HG03135 (cell line): ENCODE results near the gene GYS2.
"Not testable (repeated sequence)": the region's sequence is repeated elsewhere in the genome, so short reads cannot be mapped to it uniquely, and the experiment has no call there.

ENCODE experiments used
- ATAC-seq: cut with Tn5 transposase; IDR thresholded peaks from one replicate; pipeline ENCODE4 v1.9.1; 2021; ENCODE audit warnings: mild to moderate bottlenecking, moderate library complexity; ENCODE audit not compliant: unreplicated experiment

Gene GYS2

DNA sequence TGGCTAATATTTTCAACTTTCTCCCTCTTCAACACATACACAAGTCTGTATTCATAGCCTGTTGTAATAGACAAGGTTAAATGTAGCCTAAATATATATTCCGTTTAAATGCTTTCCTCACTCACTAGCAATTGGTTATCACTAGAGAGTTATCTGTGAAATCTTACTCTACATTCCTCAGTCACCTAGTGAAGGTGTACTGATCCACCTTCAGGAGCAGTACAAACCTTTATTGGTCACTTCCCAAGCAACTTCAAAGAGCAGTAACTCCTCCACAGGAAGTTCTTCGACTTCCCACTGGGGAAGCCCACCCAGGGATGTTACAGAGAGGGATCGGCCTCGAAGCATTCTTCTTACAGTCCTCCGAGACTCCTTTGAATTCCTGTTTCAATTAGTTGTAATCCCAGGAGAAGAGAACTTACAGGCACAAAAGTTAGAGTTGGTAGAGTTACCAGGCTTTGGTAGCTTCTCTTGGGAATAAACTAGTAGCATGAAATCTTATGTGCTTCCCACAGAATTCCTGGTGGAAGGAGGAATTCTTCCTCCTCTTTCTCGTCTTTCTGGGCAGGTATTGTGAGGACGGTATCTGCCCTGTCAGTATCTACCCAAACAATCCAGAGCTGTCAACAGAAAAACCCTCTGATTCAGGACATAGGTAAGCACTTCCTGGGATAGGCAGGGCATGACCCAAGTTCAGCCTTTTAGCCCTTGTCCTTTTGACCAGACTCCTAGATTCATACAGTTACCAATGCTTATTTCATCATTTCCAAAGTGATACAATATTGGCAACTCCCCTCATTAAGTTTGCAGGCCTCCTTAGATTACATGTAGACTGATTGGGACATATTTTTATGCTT lies at the start of gene GYS2:
TSS of gene GYS2 (minus strand) at position 603 of the 857 bp plus-strand sequence. CDS start at position 348, 255 bp downstream.
- no peak for ATAC-seq

- no peak for ATAC-seq
Measured at GRCh38 chr12:21651821-21652220, 47.2 kb upstream of the GYS2 start.

DNA sequence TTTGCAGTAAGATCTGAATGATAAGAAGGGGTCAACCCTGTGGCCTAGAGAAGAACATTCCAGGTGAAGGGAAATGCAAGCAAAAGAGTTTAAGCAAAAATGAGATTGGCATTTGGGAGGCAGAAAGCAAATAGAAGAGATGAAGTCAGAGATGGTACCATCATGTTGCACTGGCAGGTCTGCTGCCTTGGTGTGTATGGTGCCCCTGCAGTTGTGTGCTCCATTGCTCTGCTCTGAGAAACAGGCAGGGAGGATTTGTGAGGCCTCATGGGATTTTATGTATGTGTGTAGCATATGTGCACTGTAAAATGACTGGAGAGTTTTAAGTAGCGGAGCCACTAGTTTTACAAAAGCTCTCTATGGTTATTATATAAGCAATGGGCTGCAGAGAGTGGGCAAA lies 46.4 kb upstream of the GYS2 start:
- no peak for ATAC-seq

DNA sequence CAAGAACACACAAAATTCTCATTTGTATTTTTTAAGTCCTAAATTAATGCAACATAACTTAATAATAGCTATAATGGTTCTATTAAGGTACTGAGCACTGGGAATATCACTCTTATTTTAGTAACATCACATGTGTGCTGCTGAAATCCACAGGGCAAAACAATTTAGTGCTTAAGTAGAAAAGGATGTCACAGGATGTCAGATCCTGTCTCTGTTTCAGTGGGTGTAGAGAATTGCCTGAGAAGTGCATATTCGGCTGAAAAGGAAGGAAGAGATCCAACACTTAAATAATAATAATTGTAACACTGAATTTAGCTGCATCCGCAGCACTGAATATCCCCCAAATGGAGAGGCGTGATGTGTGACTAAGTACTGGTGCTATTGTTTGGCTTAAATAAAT lies 44.4 kb upstream of the GYS2 start:
- ATAC-seq = no peak

GRCh38 chr12:21648378-21648777 lies 43.7 kb upstream of the GYS2 start:
- ATAC-seq = no peak

DNA sequence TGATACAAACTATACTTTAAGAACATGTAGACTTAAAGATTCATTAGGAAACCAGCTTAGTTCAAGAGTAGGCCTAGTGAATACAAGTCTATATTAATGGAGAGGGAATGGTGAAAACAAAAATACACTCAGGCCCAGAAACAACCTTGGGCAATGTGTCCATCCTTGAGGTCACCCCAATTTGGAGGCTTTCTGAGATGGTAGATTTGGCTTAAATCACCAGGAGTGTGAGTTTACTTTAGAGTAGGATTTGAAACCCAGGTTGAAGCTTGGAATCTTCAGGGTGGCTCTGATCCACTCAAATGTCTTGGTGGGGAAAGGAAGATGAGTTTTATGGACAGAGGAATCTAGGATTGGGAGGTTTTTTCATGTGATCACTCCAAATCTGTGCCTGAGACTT lies 42.5 kb upstream of the GYS2 start:
- ATAC-seq = no peak

GRCh38 chr12:21645041-21645500 lies 40.4 kb upstream of the GYS2 start:
- ATAC-seq = not testable (repeated sequence)

GRCh38 chr12:21644516-21644915 lies 39.9 kb upstream of the GYS2 start:
- ATAC-seq = no peak

DNA sequence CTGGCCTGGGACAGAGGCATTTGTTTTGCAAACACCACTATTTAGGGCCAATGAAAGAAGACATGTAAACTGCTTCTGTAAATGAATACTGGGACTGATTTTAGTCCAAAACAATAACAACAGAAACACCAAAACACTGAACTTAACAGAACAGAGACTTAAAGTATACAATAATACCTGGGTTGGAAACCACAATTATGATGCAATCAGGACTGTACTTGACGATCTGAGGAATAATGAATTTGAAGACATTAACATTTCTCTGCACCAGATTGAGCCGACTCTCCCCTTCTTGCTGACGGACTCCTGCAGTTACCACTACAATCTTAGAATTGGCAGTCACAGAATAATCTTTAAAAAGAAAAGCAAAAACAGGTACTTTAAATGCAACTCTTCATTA lies 39.1 kb upstream of the GYS2 start:
- no peak for ATAC-seq

DNA sequence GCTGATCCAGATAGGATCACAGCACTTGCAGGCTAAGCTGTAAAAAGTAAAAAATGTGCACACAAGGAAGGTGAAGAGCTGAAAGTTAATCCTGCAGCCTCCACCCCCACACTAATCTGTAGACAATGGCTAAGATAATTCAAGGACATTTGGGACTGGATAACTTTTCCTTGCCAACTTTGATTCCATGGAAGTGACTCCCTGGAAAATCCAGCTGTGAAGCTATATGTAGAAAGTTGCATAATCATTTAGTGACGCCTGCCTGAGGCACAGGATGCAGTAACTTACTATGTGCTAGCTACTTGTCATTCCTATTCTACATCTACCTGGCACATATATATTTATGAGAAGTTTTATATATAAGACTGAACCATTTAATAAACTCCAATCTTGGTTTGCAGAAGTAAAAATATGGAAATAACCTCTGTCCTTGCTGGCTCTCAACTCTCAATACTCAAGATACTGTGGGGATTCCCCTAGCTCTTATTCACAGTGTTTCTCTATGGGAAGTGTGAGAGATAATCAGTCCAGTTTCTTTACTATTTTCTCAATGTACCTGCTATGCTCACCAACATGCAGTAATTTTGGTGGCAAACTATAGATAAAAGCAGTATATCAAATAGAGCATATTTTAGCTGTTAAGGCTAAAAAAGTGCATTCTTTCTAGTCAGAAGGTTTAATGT lies 38.2 kb upstream of the GYS2 start:
- ATAC-seq = no peak

DNA sequence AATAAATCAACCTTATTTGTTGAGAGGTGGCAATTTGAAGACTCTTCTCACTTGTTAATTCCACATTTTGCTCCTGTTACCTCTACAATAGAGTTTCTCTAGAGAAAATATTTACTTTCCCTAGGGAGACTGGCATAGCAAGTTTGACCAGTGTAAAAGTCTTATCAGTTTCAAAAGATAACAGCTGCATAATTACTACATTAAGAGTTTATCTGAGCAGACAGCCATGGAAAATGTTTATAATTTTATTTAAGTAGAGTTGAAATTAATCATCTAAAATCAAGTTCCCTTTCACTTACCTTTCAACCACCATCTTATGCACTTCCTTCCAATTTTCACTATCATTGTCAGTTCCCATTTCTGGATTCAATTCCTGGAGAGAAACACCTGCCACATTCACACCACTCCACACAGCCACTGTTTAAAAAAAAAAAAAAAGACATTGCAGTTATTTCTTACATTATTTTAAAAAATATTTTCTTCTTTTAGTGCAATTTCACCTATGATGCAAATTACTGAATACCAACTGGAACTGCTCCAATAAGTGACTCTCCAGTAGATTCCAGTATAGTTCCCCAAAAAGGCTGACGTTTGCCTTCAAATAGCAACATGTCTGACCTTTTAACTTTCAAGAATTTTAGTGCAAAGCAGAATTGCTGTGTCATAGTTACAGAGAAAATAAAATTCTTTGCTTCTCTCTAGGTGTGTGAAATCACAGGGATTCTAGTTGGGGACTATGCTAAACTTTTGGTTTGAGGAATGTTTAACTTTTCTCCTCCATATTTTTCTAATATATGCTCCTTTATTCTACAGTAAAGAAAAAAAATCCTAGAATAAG lies 33.6 kb upstream of the GYS2 start:
- ATAC-seq = no peak

GRCh38 chr12:21634245-21634644 lies 29.6 kb upstream of the GYS2 start:
- ATAC-seq = no peak

GRCh38 chr12:21631367-21631766 lies 26.7 kb upstream of the GYS2 start:
- ATAC-seq = no peak

DNA sequence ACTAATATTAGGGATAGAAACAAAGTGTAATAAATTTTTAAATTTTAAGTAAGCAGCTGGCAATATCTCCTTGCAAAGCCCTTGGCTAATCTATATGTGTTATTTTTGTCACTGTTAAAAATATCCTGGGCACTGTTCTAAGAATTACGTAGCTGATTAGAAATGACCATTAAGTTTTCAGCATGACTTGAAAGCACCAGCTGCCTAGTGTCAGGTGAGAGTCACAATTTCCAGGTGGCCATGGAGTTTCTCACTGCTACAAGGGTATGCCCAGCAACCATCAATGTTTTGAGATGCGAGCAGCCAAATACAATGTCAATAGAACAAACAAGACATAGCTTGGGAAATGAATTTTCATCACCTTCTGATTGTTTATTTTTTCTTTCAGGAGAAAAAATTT lies 23.3 kb upstream of the GYS2 start:
- ATAC-seq = no peak

DNA sequence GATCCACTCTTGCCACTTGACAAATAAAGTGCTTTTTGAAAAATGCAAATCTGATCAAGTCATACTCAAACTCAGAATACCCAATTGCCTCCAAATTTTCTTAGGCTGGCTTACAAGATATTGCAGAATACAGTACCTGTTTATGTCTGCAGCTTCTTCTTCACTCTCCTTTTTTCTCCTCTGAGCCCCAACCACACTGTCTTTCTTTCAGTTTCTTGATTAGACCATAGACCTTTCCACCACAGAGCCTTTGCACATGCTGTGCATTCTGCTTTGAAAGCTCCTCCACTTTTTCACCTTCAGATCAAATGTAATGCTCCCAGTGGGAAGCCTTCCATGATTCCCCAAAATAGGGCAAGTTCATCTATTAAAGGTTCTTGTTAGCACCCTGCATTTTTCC lies 13.9 kb upstream of the GYS2 start:
- ATAC-seq = no peak

- no peak for ATAC-seq
Measured at GRCh38 chr12:21617030-21617429, 12.4 kb upstream of the GYS2 start.

GRCh38 chr12:21615431-21615830 lies 10.8 kb upstream of the GYS2 start:
- ATAC-seq = no peak

- no peak for ATAC-seq
Measured at GRCh38 chr12:21614506-21614905, 9.9 kb upstream of the GYS2 start.

DNA sequence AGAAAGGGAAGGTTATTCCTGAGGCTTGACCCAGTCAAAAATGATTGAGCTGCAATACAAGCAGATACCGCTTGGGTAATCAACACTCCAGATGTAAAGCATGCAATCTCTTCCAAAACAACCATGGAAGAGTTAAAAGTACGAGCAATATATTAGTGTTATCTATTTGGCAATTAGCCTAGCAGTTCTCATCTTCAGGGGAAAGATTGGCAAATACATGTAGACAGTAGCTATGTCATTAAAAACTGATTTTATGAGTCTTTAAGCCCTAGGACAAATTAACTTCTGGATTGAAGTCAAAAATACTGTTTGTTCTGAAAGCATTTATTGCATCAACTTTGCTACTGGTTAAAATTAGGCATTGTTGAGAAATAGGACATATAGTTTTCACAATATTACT lies 9.3 kb upstream of the GYS2 start:
- no peak for ATAC-seq

DNA sequence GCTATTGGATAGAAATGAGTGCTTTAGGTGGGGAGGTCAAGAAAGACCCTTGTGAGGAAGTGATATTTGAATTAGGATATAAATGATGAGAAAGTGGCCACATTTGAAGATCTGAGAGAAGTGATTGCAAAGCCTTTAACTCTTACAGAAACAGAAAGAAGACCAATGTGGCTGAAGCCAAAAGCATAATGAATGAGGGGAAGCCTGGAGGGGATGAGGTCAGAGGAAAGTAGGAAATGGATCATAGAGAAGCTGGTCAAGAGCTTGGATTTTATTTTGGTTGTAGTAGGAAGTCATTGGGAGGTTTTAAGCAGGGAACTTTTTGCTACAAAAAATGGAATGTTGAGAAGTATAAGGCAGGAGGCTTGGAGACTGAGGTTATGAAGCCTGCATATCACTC lies 3.5 kb upstream of the GYS2 start:
- no peak for ATAC-seq

GRCh38 chr12:21607701-21608100 lies 3.1 kb upstream of the GYS2 start:
- ATAC-seq = no peak
